ENCODE measurements around the gene MCM8. TPM values are rescaled to one million over a fixed set of nuclear protein-coding genes. Genes with fewer than 3 reads are reported as not detected.

The MCM8 gene
- total and polyA plus RNA-seq, 2 donors from 2014 or later: 1.9 to 6.6 TPM

DNA sequence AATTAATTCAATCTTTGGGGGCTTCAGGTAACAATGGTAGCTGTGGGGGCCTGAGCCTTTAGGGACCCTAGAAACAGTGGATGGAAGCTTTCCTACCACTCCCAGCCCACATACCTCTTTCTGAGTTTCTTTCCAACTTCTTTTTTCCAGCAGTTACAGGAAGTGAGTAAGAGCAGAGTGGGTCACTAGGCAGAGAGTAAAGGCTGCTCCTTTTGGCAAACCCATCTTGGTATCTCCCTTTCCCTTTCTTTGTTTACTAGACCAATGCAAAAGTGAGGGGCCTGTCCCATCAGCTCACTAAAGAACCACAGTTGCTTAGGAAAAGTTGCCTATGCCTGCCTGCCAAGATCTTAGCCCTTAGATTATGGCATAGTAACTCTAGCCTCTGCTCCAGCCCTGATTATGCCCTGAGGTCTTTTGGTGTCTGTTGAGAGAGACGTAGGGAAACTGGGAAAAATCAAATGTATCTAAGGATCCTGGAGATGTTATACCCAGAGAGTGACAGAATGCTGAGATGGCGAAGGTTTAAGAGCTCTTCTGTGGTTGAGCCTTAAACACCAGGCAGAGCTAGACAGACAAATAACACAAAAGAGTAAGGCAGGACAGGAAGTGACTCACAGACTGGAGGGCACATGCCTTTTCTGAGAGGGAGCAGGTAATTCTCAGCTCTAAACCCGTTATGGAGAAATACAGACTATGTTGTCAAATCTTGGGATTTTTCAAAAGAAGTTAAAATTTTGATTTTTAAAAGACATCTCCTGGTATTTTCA lies 31.4 kb upstream of the MCM8 start:
- no peaks in the 10 kb centered on the region for H3K9me3 ChIP-seq (ENCODE audit: control insufficient read depth in 2 of 3, insufficient read depth in 1 of 3, low read length in 3 of 3)
- no peak overlapping the region for H3K4me3 ChIP-seq (ENCODE audit: low read length in 3 of 3)
- DNase-seq: no peak
- no peaks in the 10 kb centered on the region for H3K27me3 ChIP-seq (ENCODE audit: control insufficient read depth, insufficient read depth, low read length)
- H3K27ac ChIP-seq (ENCODE audit: low read depth in 2 of 2, low read length in 2 of 2): no peak overlapping the region
- intact Hi-C loops (cut with DNase I): no loop called here
- no peaks in the 10 kb centered on the region for H3K36me3 ChIP-seq (ENCODE audit: control insufficient read depth in 2 of 3, insufficient read depth in 3 of 3, low read length in 3 of 3)
- H3K4me1 ChIP-seq (ENCODE audit: control insufficient read depth in 2 of 3, insufficient read depth in 2 of 3, low read depth in 1 of 3, low read length in 3 of 3): no peaks in the 10 kb centered on the region
- no peak for FAIRE-seq
- H3K9ac ChIP-seq (ENCODE audit: low read length in 3 of 3): no peak overlapping the region
- TF ChIP-seq, protein P1, sequence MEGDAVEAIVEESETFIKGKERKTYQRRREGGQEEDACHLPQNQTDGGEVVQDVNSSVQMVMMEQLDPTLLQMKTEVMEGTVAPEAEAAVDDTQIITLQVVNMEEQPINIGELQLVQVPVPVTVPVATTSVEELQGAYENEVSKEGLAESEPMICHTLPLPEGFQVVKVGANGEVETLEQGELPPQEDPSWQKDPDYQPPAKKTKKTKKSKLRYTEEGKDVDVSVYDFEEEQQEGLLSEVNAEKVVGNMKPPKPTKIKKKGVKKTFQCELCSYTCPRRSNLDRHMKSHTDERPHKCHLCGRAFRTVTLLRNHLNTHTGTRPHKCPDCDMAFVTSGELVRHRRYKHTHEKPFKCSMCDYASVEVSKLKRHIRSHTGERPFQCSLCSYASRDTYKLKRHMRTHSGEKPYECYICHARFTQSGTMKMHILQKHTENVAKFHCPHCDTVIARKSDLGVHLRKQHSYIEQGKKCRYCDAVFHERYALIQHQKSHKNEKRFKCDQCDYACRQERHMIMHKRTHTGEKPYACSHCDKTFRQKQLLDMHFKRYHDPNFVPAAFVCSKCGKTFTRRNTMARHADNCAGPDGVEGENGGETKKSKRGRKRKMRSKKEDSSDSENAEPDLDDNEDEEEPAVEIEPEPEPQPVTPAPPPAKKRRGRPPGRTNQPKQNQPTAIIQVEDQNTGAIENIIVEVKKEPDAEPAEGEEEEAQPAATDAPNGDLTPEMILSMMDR (IDR thresholded peaks at IDR 0.05; ENCODE audit: borderline replicate concordance, extremely low read depth, insufficient read depth): no peak

DNA sequence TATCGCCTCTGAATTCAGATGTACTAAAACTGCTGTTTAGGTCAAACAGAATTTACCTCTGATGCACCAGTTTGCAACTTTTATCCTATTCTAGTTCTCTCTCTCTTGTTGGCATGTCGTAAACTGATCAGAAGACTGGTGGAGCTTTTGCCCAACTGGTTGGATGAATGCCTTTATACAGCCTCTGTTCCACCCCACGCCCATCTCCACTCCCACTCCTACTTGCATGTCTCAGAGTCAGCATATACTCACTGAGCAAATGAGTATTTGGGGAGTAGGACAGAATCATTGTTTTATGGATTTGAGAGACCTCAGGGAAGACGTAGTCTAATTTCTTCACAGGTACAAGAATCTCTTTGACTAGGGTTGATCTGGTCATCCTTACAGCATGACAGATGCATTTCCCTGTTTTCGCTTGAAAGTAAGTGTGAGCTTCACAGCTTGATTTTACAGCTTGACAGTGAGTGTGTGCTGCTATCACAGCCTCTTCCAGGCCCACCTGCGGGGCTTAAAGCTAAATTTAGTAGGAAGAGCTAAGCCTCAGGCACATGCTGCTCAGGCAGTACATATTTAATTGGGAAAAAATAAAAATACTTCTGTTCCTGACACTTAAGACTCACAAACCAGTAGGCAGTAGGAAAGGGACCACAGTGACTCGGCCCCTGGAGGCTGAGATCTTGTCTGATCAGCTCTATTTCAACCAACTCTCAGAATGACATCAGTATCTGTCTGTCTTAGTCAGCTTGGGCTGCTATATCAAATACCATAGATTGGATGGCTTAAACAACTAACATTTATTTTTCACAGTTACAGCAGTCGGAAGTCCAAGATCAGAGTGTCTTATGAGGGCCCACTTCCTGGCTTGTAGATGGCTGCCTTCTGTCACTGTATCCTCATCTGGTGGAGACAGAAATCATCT lies 30.6 kb upstream of the MCM8 start:
- Histone ChIP-seq H3K36me3 (ENCODE audit: control insufficient read depth in 2 of 3, insufficient read depth in 3 of 3, low read length in 3 of 3) (no peaks in the 10 kb centered on the region), H3K27ac (ENCODE audit: low read depth in 2 of 2, low read length in 2 of 2) (no peak overlapping the region), H3K9me3 (ENCODE audit: control insufficient read depth in 2 of 3, insufficient read depth in 1 of 3, low read length in 3 of 3) (no peaks in the 10 kb centered on the region), H3K27me3 (ENCODE audit: control insufficient read depth, insufficient read depth, low read length) (no peaks in the 10 kb centered on the region), H3K4me3 (ENCODE audit: low read length in 3 of 3) (no peak overlapping the region), H3K9ac (ENCODE audit: low read length in 3 of 3) (no peak overlapping the region), H3K4me1 (ENCODE audit: control insufficient read depth in 2 of 3, insufficient read depth in 2 of 3, low read depth in 1 of 3, low read length in 3 of 3) (no peaks in the 10 kb centered on the region)
- DNase-seq (no peak), FAIRE-seq (no peak)
- TF ChIP-seq, protein P1 (IDR thresholded peaks at IDR 0.05; ENCODE audit: borderline replicate concordance, extremely low read depth, insufficient read depth): no peak
- intact Hi-C loops (cut with DNase I): no loop called here

DNA sequence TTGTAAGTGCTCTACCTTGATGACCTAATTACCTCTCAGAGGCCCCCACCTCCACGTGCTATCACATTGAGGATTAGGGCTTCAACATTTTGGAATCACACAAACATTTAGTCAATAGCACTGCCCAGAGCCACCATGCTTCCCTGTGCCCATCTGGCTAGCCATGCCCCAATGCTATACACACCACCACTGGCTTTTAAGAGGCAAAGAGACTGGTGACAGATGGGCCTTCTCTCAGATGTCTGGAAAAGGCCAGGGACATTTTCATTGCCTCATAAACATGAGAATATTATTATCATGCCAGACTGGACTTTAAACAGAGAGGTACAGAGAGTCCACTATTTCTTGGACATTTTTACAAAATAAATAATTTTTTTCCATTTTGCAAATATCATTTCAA lies 29.9 kb upstream of the MCM8 start:
- H3K9me3 ChIP-seq (ENCODE audit: control insufficient read depth in 2 of 3, insufficient read depth in 1 of 3, low read length in 3 of 3): no peaks in the 10 kb centered on the region
- H3K36me3 ChIP-seq (ENCODE audit: control insufficient read depth in 2 of 3, insufficient read depth in 3 of 3, low read length in 3 of 3): no peaks in the 10 kb centered on the region
- H3K4me1 ChIP-seq (ENCODE audit: control insufficient read depth in 2 of 3, insufficient read depth in 2 of 3, low read depth in 1 of 3, low read length in 3 of 3): no peaks in the 10 kb centered on the region
- no peak overlapping the region for H3K27ac ChIP-seq (ENCODE audit: low read depth in 2 of 2, low read length in 2 of 2)
- no peak for DNase-seq
- FAIRE-seq: no peak
- TF ChIP-seq, protein P1 (IDR thresholded peaks at IDR 0.05; ENCODE audit: borderline replicate concordance, extremely low read depth, insufficient read depth): no peak
- intact Hi-C loops (cut with DNase I): no loop called here
- no peaks in the 10 kb centered on the region for H3K27me3 ChIP-seq (ENCODE audit: control insufficient read depth, insufficient read depth, low read length)
- no peak overlapping the region for H3K9ac ChIP-seq (ENCODE audit: low read length in 3 of 3)
- H3K4me3 ChIP-seq (ENCODE audit: low read length in 3 of 3): no peak overlapping the region

Measured in kidney (tissue), 14 donors.